ENCODE measurements around the gene TRIM7. TPM values are rescaled to one million over a fixed set of nuclear protein-coding genes. Genes with fewer than 3 reads are reported as not detected.

The TRIM7 gene
- total RNA-seq, 1 donor from 2014 or later: 0.32 TPM

GRCh38 chr5:181197326-181197951 is 7.6 kb downstream of the TRIM7 start:
- intact Hi-C loops (cut with micrococcal nuclease): no loop called here

DNA sequence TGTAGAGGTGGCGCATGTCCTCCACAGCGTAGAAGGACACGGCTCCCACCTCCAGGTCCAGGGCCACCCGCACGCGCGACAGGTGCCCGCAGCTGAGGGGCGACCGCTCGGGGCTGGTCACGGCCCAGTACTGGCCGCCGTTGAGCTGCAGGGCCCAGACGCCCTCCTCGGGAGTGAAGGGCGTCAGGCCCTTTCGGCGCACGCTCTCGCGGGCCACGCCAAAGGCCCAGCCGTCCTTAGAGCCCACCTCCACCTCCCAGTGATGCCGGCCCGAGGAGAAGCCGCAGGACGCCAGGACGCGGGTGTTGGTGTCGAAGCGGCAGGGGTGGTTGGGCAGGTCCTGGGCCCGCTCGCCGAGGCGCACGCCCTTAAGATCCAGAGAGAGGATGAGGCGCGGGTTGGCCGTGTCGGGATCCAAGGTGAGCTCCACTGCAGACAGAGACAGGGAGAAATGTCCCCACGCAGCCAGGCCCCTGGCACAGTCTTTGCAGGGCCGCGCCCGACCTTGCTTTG is 9.7 kb downstream of the TRIM7 start:
- intact Hi-C loops (cut with micrococcal nuclease): no loop called here

GRCh38 chr5:181194489-181195248 is 10.3 kb downstream of the TRIM7 start:
- intact Hi-C loops (cut with micrococcal nuclease): no loop called here

- intact Hi-C loops (cut with micrococcal nuclease): no loop called here
These were observed 11.3 kb downstream of the TRIM7 start for GRCh38 chr5:181193656-181194055.

- intact Hi-C loops (cut with micrococcal nuclease): no loop called here
These were observed 12.5 kb downstream of the TRIM7 start for GRCh38 chr5:181192337-181193046.

DNA sequence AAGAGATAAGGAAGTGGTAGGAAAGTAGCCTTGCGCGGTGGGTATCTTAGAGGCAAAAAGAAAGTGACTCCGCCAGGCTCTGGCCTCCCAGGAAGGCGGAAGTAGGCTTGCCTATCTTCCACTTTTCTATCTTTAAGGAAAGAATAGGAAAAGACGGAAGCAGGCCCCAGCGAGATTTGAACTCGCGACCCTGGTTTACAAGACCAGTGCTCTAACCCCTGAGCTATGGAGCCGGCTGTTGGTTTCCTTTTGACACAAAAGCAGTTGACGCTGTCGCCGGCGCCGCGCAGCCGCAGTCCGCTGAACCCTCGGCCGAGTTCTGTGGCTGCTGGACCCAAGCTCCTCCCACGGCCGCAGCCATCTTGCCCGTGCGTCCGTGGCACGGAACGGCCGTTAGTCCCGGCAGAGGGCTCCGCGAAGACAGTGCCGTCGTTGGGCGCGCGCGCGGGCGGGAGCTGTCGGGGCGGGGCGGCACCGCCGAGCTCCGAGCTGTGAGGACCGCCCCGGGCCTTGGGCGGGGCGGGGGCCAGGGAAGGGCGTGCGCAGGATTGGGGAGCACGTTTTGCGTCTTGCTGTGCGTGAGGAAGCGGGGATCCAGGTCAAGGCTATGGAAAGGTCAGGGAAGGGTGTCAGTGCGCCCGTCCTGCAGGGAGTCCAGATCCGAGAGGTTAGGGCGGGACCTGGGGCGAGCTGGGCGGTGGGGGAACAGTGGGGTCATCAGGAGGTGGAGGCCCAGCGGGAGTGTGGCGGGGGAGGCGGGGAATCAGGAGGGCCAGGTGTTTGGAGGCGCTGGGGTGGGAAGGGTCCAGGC is 13.3 kb downstream of the TRIM7 start:
- intact Hi-C loops (cut with micrococcal nuclease): loop anchor here (1.0 kb wide), 5 partner anchors 16 to 71 kb away; no protein-coding TSS in a partner anchor

GRCh38 chr5:181190711-181191525 is 14.1 kb downstream of the TRIM7 start:
- intact Hi-C loops (cut with micrococcal nuclease): loop anchor here (1.0 kb wide), 5 partner anchors 16 to 71 kb away; no protein-coding TSS in a partner anchor

DNA sequence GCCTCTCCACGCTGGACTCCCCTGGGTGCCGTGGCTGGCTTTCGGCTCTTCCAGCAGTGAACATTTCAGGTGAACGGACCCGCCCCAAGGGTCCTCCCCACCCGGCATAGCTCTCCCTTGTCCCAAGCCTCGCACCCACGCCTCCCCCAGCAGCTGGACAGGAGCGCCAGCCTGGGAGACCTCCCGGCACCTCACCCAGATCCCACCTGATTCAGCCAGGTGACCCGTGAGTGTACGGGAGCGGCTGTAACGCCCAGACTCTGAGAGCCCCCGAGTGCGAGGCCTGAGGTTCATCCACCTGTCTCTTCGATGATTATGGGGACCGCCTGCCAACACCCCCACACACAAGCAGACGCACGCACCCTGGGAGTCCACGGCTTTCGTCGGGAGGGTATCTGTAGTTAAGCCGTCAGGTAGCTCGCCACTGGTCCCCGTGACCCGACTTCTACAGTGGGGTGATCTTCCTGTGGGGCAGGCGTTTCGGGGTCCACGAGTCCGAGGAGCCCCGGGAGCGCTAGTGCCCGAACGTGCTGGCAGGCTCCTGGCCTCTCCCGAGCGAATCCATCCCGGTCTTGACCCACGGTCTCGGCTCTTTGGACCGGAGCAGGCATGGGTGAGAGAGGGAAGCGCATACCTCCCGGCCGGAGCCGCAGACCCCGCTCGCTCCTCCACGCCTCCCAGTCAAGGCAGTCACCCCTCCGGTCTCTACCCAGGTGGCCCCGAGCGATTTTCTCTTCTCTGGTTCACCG is 14.9 kb downstream of the TRIM7 start:
- intact Hi-C loops (cut with micrococcal nuclease): loop anchor here (2.0 to 10.0 kb wide), 3 partner anchors 17 to 385 kb away; partner anchors contain the start of genes MGAT1 and RACK1

GRCh38 chr5:181189363-181189961 is 15.5 kb downstream of the TRIM7 start:
- intact Hi-C loops (cut with micrococcal nuclease): loop anchor here (2.0 to 10.0 kb wide), 3 partner anchors 17 to 385 kb away; partner anchors contain the start of genes MGAT1 and RACK1

DNA sequence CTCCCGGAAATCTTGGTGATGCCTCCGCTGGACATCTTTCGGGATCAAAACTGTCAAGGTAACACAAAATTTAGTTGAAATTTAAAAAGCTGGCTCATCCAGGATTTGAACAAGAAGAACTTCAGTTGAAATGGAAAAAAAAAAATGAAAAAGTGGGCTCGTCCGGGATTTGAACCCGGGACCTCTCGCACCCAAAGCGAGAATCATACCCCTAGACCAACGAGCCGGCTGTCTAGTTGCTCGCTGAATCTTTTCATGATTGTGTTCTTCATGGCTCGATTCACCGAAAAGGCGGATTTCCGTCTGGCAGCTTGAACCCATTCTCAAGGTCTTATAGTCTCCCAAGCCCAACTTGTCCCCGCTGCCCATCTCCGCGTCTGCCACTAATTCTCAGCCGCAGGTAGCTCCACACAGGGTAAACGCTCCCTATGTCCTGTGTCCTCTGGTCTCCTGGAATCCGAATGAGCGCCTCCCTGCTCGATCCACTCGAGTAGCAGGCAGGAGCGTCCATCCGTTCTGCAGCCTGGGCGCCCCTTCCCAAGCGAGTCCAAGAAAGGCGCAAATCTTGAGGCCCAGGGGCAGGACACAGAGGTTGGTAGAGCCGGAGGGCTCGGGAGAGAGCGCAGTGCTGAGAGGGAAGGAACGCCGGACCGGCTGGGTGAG is 16.2 kb downstream of the TRIM7 start:
- intact Hi-C loops (cut with micrococcal nuclease): loop anchor here (2.0 to 10.0 kb wide), 3 partner anchors 16 to 384 kb away; partner anchors contain the start of genes MGAT1 and RACK1

- intact Hi-C loops (cut with micrococcal nuclease): loop anchor here (2.0 to 10.0 kb wide), 3 partner anchors 15 to 383 kb away; partner anchors contain the start of genes MGAT1 and RACK1
These were observed 17.3 kb downstream of the TRIM7 start for GRCh38 chr5:181187500-181188213.

DNA sequence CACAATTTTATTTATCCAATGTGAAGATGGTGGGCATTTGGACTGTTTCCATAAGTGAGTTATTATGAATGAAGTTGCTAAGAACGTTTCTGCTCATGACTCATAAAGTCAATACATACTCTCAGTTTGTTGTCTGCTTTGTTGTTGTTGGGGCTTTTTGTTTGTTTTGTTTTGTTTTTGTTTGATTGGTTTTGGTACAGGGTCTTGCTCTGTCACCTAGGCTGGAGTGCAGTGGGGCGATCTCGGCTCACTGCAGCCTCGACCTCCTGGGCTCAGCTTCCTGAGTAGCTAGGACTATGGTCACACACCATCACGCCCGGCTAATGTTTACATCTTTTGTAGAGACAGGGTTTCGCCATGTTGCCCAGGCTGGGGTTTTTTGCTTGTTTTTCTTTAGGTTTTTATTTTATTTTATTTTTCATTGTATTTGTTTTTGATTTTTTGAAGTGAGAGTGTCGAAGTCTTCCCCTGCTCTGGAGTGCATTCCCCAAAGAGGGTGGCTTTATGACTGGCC is 18.0 kb downstream of the TRIM7 start:
- intact Hi-C loops (cut with micrococcal nuclease): loop anchor here (10.0 kb wide), 1 partner anchor 382 kb away; the partner anchor contains the start of gene MGAT1

DNA sequence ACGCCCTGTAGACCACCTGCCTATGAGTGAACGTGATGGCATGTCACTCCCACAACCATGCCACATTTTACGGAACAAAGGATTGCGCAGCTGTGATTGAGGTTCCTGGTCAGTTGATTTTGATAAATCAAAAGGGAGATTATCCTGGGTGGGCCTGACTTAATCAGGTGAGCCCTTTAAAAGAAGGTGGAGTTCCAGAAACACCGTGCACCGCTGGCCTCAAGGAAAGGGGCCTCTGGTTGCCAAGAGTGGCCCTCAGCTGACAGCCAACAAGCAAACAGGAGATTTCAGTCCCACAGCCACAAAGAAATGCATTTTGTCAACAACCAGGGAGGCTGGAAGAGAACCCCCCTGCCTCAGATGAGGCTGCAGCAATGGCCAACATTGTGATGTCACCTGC is 19.0 kb downstream of the TRIM7 start:
- intact Hi-C loops (cut with micrococcal nuclease): loop anchor here (10.0 kb wide), 1 partner anchor 381 kb away; the partner anchor contains the start of gene MGAT1

DNA sequence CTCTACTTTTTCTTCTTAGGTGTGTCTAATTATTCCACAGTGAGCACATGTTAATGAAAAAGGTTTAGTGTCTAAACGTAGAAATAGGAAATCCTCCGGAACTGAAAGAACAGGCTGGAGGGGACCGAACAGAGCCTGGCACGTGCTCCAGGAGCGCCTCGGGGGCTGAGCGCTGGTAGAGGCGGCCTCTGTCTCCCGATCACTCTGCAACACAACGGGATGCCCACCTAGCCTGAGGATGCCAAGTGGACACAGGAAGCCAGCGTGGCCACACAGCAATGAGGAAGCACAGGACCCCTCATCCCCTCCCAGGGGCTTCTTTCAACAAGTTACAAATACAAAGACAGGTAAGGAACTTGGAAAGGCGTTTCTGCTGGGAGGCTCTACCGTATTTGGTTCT is 19.4 kb downstream of the TRIM7 start:
- intact Hi-C loops (cut with micrococcal nuclease): loop anchor here (10.0 kb wide), 1 partner anchor 381 kb away; the partner anchor contains the start of gene MGAT1

GRCh38 chr5:181184845-181185216 is 20.2 kb downstream of the TRIM7 start:
- intact Hi-C loops (cut with micrococcal nuclease): loop anchor here (1.0 to 10.0 kb wide), 2 partner anchors 76 to 380 kb away; partner anchors contain the start of genes MGAT1 and TRIM52

GRCh38 chr5:181182651-181183050 is 22.3 kb downstream of the TRIM7 start:
- intact Hi-C loops (cut with micrococcal nuclease): loop anchor here (1.0 to 10.0 kb wide), 2 partner anchors 9 to 378 kb away; partner anchors contain the start of gene MGAT1

All from T-helper 1 cell treated with Interleukin-12 subunit alpha and Interleukin-12 subunit beta and Interleukin-4 antibody, amounts not matched to agents 30 ng/mL and 1 ng/mL, for 36 hours (primary cell).